Omental fat pad (tissue), 4 donors: ENCODE data around the gene C19orf81. TPM values are rescaled to one million over a fixed set of nuclear protein-coding genes. Genes with fewer than 3 reads are reported as not detected.

Source experiments
- ATAC-seq: fragments of 150-250 bp; one replicate; pipeline ENCODE4 v1.9.1; 2016; ENCODE audit warnings: mild to moderate bottlenecking, moderate library complexity; ENCODE audit not compliant: low FRiP score
- DNase-seq: peaks from one replicate; pipeline ENCODE4 v3.0.0-alpha.2; 2019; ENCODE audit warnings: low spot score
- total RNA-seq, 4 donors: library from RNA; depleted of rRNA; stranded (reverse); fragments of >200 nt; gene quantifications; one replicate each; pipeline ENCODE4 v1.1.0, GENCODE V29; 2016
- TF ChIP-seq, protein P1 (sequence below), 3 donors: fragments of 450-650 bp; IDR thresholded peaks; one replicate each; pipeline ENCODE4 v1.5.1; 2016 to 2017; ENCODE audit warnings: antibody characterized with exemption in 3 of 3, mild to moderate bottlenecking in 3 of 3, moderate library complexity in 2 of 3

C19orf81 gene
- total RNA-seq, 4 donors from 2014 or later = not detected

DNA sequence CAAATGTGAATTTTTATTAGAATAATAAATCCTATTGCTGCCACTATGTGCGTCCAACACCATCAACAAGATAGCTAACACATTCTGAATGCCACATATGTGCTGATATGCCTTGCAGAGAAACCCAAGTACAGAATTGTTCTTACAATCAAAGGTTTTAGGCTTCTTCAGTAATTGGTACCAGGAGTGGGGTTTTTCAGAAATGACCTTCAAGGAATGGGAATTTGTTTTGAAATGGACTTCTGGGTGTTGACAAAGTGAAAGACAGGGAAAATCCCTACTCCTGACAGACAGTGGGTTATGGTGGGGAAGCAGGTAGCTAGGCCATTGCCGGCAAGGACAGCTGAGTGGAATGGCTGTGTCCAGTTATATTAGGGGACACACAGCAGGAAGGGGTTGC, 15.3 kb upstream of the C19orf81 start:
- no peak for ATAC-seq
- TF ChIP-seq, protein P1, sequence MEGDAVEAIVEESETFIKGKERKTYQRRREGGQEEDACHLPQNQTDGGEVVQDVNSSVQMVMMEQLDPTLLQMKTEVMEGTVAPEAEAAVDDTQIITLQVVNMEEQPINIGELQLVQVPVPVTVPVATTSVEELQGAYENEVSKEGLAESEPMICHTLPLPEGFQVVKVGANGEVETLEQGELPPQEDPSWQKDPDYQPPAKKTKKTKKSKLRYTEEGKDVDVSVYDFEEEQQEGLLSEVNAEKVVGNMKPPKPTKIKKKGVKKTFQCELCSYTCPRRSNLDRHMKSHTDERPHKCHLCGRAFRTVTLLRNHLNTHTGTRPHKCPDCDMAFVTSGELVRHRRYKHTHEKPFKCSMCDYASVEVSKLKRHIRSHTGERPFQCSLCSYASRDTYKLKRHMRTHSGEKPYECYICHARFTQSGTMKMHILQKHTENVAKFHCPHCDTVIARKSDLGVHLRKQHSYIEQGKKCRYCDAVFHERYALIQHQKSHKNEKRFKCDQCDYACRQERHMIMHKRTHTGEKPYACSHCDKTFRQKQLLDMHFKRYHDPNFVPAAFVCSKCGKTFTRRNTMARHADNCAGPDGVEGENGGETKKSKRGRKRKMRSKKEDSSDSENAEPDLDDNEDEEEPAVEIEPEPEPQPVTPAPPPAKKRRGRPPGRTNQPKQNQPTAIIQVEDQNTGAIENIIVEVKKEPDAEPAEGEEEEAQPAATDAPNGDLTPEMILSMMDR (IDR thresholded peaks at IDR 0.05) = no peak
- DNase-seq = no peak

- TF ChIP-seq, protein P1 (IDR thresholded peaks at IDR 0.05) = no peak
- DNase-seq (no peak), ATAC-seq (no peak)
Measured at GRCh38 chr19:50636317-50637085, 12.7 kb upstream of the C19orf81 start.

- TF ChIP-seq, protein P1 (IDR thresholded peaks at IDR 0.05) = no peak
- ATAC-seq = no peak
- no peak for DNase-seq
Measured at GRCh38 chr19:50638600-50638999, 10.6 kb upstream of the C19orf81 start.

GRCh38 chr19:50639121-50640112, 9.8 kb upstream of the C19orf81 start, which contains the start of gene SYT3:
Gene SYT3, minus strand, starts transcription at chr19:50639881. Its CDS starts 2,470 bp downstream, at chr19:50637411.
- DNase-seq (no peak), ATAC-seq (no peak)
- TF ChIP-seq, protein P1 (IDR thresholded peaks at IDR 0.05) = no peak

- ATAC-seq (no peak), DNase-seq (no peak)
- TF ChIP-seq, protein P1 (IDR thresholded peaks at IDR 0.05) = no peak
Measured at GRCh38 chr19:50640368-50640767, 8.9 kb upstream of the C19orf81 start.

- DNase-seq (no peak), ATAC-seq (no peak)
- TF ChIP-seq, protein P1 (IDR thresholded peaks at IDR 0.05) = no peak
Measured at GRCh38 chr19:50644315-50644915, 4.8 kb upstream of the C19orf81 start.
